Hematopoietic multipotent progenitor cell (in vitro differentiated cells): ENCODE results near the gene ZNF235. TPM values are rescaled to one million over a fixed set of nuclear protein-coding genes. Genes with fewer than 3 reads are reported as not detected.

Source experiments
- DNase-seq, 3 donors: peaks; one replicate each; pipeline ENCODE4 v3.0.0-alpha.2; 2011 to 2015; ENCODE audit warnings: low read depth in 2 of 3, low spot score in 2 of 3
- total RNA-seq: library from RNA; depleted of rRNA; stranded (reverse); fragments of >200 nt; gene quantifications from one replicate; pipeline ENCODE4 v1.2.3, GENCODE V29; 2012

The ZNF235 gene
- 4.3 TPM for total RNA-seq

DNA sequence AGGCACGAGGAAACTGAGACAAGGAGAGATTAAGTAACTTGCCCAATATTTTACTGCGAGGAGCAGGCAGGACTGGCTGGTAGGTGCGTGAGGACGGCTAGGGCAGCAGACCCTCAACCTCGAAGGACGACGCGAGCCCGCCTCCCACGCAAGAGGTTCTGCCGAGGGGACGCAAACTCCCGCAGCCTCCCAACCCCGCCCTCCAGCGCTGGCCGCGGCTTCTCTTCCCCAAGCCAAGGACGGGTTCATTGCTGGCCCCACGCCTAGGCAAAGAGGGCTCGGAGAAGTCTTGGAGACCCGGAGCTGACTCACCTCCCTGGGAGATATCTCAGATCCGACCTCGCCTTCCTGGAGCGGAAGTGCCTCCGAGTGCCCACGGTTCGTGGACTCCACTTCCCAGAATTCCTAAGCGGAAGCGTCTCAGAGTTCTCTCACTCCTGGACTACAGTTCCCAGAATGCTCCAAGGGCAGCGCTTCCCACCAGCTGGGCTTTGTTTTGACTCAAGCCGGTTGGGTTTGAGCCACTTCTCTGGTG is at the start of gene ZNF235:
Gene ZNF235 (minus strand): TSS at position 367 of the 535 bp plus-strand sequence. CDS start 1,621 bp downstream, outside the sequence.
- peak; percentile 21 to 94 (median 90) for DNase-seq

DNA sequence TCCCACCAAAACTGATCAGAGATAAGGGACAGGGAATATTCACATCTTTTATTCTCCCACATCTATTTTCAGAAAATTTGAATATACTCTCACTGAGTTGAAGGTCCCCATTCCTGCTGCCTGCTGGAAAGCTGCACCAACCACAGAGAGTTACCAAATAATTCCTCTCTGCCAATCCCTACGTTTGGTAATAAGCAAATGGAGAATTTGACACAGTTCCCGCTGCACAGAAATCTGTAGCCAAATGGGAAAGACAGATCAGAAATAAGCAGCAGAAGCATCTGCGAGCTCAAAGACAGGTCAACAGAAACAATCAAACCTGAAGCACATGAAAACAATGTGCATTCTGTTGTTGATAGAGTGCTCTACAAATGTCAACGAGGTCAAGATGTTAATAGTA is 41.7 kb upstream of the ZNF235 start:
- no peak for DNase-seq

DNA sequence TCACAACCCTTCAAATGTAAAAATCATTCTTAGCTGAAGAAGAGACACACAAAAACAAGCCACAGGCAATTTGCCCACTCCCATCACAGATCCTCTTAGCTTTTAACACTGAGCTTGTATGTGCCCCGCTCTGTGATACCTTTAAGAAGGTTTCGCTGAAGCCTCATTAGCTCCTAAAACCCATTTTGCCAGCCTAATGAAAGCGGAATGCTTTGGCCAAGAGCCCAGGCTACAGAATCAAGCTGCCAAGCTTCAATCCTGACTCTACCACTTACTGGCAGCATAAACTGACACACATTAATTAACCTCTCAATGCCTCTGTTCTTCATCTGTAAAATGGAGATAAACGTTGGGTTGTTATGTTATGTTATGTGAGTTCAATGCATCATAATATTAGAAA is 41.1 kb upstream of the ZNF235 start:
- DNase-seq, result no peak

DNA sequence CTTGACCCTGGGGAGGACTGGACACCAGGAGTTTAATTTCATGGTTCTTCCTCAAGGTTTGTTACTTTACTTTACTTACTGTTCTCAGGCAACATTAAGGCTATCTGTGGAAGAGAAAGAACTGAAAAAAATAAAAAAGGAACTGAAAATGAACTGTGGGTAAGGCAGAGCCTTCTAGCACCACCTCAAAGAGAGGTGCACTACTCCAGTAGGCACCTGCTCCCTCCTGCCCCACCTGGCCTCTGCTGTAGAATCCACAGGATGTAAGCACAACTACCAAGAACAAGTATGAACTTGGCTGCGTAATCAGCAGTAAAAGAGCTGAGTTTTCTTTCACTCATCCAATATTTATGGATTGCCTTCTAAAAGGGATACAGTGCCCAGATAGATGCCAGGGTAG is 39.4 kb upstream of the ZNF235 start:
- DNase-seq, result no peak

DNA sequence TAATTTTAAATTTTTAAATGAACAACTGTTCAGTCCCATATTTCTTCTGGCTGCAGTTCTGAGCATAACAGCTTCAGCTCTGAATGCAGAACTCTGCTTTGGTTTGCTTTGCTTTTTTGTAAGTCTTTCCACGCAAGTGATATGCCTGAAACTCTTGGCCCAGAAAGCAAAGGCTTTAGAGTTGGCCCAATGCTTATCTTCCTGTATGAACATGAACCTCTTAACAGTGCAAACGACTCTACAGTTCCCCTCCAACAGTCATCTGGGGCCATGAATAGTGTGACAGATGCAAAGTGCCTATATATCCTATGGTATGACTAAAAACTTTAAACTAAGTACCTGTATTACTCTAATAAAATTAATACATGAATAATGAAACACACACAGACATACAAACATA is 37.0 kb upstream of the ZNF235 start:
- no peak for DNase-seq

- DNase-seq, result peak in 1 of 3 donors; percentile 12
These were observed 29.8 kb upstream of the ZNF235 start for GRCh38 chr19:44334639-44335038.

DNA sequence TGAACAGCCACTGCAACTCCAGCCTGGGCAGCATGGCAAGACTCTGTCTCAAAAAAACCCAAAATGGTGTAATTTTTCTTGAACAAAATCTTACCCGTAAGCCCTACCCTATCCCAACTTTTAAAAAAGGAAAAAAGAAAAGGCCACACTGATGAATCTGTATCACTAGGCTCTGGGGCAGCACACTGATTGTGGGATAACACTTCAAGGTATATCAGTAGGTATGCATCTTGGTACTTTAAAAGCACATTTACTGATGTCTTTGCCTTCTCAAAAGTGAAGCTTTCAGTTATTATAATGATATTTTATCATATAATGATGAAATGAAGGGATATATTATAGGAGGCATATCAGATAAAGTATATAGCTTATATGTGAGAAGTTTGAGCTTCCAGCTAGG is 27.3 kb upstream of the ZNF235 start:
- DNase-seq, result no peak

GRCh38 chr19:44315883-44316282 is 11.1 kb upstream of the ZNF235 start:
- DNase-seq, result no peak

DNA sequence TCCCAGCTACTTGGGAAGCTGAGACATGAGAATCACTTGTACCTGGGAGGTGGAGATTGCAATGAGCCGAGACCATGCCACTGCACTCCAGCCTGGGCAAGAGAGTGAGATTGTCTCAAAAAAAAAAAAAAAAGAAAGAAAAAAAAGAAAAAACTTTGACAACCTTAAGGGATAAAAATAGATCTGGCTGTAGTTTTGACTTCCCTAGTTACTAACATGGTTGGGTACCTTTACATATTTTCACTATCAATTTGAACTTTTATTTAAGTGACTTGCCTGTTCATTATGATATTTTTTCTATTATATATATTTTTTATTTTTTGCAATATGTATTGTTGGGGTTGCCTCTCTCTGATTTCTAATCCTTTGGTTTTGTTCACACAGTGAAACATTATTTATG is 8.4 kb upstream of the ZNF235 start:
- DNase-seq, result no peak

GRCh38 chr19:44308011-44308410 is 3.2 kb upstream of the ZNF235 start:
- DNase-seq, result no peak

DNA sequence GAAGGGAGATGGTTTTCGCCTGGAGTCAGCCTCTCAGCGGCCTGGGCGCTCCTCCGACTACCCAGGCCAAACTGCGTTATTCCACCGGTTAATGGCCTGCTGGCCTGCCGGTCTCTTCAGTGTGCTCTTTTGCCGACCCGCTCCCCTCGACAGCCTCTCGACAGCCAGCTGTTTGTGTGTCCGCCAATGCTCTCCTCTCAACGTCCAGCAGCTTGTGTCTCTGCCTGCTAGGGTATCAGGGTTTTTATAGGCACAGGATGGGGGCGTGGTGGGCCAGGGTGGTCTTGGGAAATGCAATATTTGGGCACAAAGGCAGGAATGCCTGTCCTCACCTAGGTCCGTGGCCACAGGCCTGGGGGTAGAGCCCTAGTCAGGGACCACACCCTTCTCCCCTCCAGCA is 1.5 kb upstream of the ZNF235 start:
- no peak for DNase-seq

DNA sequence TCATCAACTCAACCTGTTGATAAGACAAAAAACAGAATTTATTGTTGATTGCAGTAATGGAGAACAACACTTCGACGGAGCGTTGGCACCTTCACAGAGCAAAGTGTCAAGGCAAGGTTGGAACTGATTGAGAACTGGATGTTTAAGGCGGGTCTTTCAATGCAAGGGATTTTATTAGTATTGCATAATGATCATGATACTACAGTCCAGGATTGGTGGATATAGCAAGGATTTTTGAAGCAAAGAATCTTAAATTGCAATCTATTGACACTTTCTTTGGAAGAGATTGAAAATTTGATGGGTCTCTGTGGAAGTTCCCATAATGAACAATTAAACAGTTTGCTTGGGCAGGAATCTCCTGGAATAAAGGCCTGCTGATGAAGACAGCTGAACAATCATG is 632 bp upstream of the ZNF235 start:
- DNase-seq, result no peak

DNA sequence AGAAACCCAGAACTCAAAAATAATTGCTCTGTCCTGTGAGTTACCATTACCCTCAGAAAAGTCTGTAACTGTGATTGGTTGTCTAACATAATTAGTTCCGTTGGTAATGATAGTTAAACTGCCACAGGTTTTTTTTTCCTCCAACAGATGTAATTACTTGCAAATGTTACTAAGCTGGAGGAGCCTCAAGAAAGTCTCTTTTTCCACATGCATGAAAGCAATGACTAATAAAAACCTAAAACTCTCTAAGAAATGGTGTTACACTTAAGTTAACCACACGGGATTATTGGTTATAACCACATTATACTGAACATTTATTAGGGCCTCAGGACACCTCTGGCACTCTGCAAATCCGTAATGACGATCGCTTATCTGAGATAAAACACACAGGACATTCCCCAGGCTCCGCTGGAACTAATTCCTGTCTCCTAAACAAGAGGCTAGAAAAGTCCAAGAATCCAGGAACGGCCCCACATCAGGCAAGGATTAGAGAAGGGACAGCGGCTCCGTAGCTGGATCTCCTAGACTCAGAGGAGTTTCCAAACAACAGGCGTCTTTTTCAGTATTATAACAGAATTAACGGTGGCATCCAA is 753 bp downstream of the ZNF235 start:
- DNase-seq, result peak in 1 of 3 donors; percentile 1

DNA sequence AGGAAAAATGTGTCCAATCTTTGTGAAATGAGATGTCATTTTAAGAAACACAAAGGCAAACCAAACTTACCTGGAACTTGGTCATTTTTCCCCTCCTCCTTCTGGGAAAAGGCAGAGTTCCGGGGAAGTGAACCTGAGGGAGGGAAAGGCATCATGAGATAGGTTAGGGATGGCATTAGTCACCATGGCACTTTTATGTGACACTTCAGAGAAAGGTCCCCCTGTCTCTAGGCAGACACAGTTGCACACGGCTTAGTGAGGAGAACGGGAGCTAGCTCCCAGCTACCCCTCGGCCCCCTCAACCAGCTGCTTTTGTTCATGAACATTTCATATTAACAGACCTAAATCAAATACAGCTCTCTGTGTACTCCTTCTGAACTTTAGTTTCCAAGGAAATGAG is 1.5 kb downstream of the ZNF235 start:
- DNase-seq, result no peak

GRCh38 chr19:44284968-44285367 is 19.9 kb downstream of the ZNF235 start:
- no peak for DNase-seq

DNA sequence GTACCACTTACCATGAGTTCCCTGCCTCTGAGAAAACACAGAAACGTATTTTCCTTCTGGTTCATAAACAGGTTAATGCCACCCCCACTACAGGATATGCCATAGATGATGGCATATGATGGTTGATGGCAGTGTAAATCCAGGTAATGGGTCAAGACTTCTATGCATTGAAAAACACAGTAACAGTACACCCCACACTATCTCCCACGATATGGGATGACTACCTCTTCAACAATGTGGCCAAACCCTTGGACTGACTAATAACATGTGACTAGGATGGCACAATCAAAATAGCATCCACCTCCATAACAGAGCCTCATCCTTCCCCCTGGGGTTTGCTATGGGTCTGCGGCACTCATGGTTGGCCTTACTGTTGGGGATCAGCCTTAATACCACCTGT is 22.0 kb downstream of the ZNF235 start:
- DNase-seq, result no peak

GRCh38 chr19:44280916-44281315 is 23.9 kb downstream of the ZNF235 start:
- DNase-seq, result no peak

- DNase-seq, result no peak
These were observed 26.6 kb downstream of the ZNF235 start for GRCh38 chr19:44278181-44278690.

DNA sequence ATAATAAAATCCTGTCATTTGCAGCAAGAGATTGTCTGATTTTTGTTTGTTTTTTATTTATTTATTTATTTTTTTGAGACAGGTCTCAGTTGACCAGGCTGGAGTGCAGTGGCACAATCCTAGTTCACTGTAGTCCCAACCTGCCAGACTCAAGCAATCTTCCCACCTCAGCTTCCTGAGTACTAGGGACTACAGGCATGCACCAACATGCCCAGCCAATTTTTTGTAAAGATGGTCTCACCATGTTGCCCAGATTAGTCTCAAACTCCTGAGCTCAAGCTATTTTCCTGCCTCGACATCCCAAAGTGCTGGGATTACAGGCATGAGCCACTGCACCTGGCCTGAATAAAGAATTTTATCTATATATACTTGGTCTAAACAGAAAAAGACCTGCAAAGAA is 27.5 kb downstream of the ZNF235 start:
- DNase-seq, result no peak

DNA sequence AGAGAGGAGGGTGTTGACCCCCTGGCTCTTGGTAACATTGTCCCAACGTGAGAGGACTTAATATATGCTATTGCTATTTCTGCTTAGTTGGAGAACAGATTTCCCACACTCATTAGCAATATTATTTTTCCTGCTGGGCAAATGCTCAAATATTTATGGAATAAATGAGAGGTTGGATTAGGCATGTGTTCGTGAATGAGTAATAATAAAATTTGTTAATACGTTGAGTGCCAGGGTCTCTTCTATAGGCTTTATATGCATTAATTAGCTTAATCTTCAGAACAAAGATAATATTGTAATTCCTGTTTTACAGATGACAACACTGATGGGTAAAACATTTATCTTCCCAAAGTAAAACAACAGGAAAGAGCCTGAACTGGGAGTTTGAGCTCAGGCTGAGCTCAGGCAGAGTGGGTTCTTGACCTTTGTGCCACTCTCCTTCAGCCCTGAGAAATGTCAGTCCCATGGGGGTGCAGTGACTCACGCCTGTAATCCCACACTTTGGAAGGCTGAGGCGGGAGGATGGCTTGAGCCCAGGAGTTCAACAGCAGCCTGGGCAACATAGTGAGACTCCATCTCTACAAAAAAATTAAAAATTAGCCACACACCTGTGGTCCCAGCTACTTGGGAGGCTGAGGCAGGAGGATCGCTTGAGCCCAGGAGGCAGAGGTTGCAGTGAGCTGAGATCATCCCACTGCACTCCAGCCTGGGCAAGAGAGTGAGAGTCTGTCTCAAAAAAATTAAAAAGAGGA is 44.0 kb downstream of the ZNF235 start:
- DNase-seq, result no peak

GRCh38 chr19:44260343-44260681 is 44.5 kb downstream of the ZNF235 start:
- no peak for DNase-seq

DNA sequence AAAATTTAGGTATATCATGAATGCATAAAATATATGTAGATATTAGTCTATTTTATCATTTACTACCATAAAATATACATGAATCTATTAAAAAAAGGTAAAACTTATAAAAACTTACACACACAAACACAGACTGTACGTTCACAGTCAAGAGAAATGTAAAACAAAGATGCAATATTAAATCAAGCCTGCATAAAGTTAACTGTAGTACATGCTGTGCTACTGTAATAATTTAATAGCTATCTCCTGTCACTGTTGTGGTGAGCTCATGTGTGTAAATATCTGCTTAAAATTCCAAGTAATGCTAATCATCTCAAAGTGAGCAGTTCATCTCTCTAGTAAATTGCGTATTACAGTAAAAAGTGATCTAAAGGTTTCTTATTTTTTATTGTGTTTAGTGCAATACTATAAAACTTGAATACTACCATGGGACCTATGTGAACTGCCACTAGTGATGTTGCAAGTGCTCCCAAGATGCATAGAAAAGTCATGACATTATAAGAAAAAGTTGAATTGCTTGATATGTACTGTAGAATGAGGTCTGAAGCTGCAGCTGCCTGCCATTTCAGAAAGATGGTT is 45.9 kb downstream of the ZNF235 start:
- DNase-seq, result no peak
